Testis (tissue), 2 donors: ENCODE results near the gene MSI2.

Source experiments
- CTCF ChIP-seq, 3 experiments: fragments of 450-650 bp in 2 of 3; fragments of 200-600 bp in 1 of 3; sonication (generic) in 1 of 3; IDR thresholded peaks; one replicate each; pipeline ENCODE4 v1.5.1; 2016 to 2019; ENCODE audit warnings: antibody characterized with exemption in 3 of 3, mild to moderate bottlenecking in 2 of 3, moderate library complexity in 1 of 3
- POLR2A ChIP-seq: fragments of 450-650 bp; IDR thresholded peaks from one replicate; pipeline ENCODE4 v1.6.1; 2017; ENCODE audit warnings: antibody characterized with exemption, mild to moderate bottlenecking, moderate library complexity

- TF ChIP-seq POLR2A (no peak), CTCF (IDR thresholded peaks at IDR 0.05) (no peak)
These were observed 329.9 kb downstream of the MSI2 start for GRCh38 chr17:57586196-57586740.
